NB4 (cell line): ENCODE measurements around the gene C6.

Experiments
- CTCF ChIP-seq: IDR thresholded peaks from one replicate; pipeline ENCODE4 v1.5.1; 2012; ENCODE audit warnings: low read depth, low read length
- MAX ChIP-seq: IDR thresholded peaks from 2 replicates; pipeline ENCODE4 v1.6.1; 2011; ENCODE audit warnings: low read depth, low read length
- MYC ChIP-seq: IDR thresholded peaks from 2 replicates; pipeline ENCODE4 v1.6.1; 2011; ENCODE audit warnings: low read depth, low read length
- POLR2A ChIP-seq: IDR thresholded peaks from 2 replicates; pipeline ENCODE4 v1.6.1; 2011; ENCODE audit warnings: mild to moderate bottlenecking; ENCODE audit not compliant: insufficient read length; ENCODE audit errors: extremely low read depth

- TF ChIP-seq CTCF (no peak), POLR2A (no peak), MAX (no peak), MYC (no peak)
Measured at GRCh38 chr5:41102341-41102740, 111.0 kb downstream of the C6 start.
